GM23248 (cell line): ENCODE data around the gene OTOA.

ENCODE experiments used
- EZH2 ChIP-seq: fragments of 200-600 bp; sonication (generic); IDR thresholded peaks from 2 replicates; pipeline ENCODE4 v1.6.1; 2018; ENCODE audit warnings: antibody characterized with exemption, mild to moderate bottlenecking; ENCODE audit not compliant: insufficient read depth, poor library complexity, severe bottlenecking
- EZH2phosphoT487 ChIP-seq: fragments of 200-600 bp; sonication (generic); IDR thresholded peaks from 2 replicates; pipeline ENCODE4 v1.6.1; 2018; ENCODE audit warnings: antibody characterized with exemption, moderate library complexity, mild to moderate bottlenecking, low read depth; ENCODE audit not compliant: insufficient read depth

DNA sequence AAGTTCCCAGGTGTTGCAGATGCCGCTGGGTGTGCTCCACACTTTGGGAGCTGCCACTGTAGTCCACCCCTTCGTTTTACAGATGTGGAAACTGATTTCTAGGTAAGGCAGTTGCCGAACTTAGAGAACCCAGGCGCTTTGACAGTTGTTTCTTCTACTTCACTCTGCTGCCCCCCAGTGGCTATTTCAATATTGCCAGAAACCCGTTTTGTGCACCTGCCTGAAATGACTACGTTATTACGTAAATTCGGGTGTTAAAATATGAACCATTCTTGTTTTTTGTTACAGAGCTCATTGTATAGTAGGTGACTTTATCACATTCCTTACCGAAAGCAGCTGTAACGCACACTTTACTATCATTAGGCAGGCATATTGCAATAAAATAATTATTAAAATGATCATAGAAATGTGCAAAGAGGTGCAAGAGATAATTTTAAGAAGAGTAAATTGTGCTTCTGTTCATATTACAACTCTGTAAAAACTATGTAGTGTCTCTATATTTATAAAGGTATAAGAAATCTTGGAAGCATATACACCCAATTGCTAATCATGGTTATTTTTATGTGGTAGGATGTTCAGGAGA lies 44.9 kb downstream of the OTOA start:
- TF ChIP-seq EZH2 (no peak), EZH2phosphoT487 (no peak)
